ENCODE results near the gene ATP5MC2.

The ATP5MC2 gene

GRCh38 chr12:53677016-53677799 is 1.3 kb upstream of the ATP5MC2 start:
- H3K4me2 ChIP-seq = peak overlapping the region; percentile 91
- H3K4me3 ChIP-seq = peak overlapping the region; percentile 76
- TF ChIP-seq Cebpa-rat (IDR thresholded peaks at IDR 0.05) = no peak

GRCh38 chr12:53676656-53677015 is 753 bp upstream of the ATP5MC2 start:
- H3K9me3 ChIP-seq = no peaks in the 10 kb centered on the region
- H3K4me3 ChIP-seq = peak overlapping the region; percentile 76
- H3K4me1 ChIP-seq = peaks cover 28% of the 10 kb centered on the region
- no peak for TF ChIP-seq Cebpa-rat (IDR thresholded peaks at IDR 0.05)
- H4K20me1 ChIP-seq = no peaks in the 10 kb centered on the region
- H3K27me3 ChIP-seq = peaks cover 36% of the 10 kb centered on the region
- peaks cover 30% of the 10 kb centered on the region for H3K36me3 ChIP-seq
- peak overlapping the region; percentile 91 for H3K4me2 ChIP-seq
- H3K9ac ChIP-seq = peak overlapping the region; percentile 66; the same call in 1 of the 2 replicates
- peak overlapping the region; percentile 55 for H3K27ac ChIP-seq

More at GRCh38 chr12:53677016-53677799, 1.3 kb upstream of the ATP5MC2 start:
- H3K27me3 ChIP-seq = peaks cover 36% of the 10 kb centered on the region
- no peaks in the 10 kb centered on the region for H3K9me3 ChIP-seq
- H3K9ac ChIP-seq = peak overlapping the region; percentile 66; the same call in 1 of the 2 replicates
- no peaks in the 10 kb centered on the region for H4K20me1 ChIP-seq
- no peak overlapping the region for H3K27ac ChIP-seq
- H3K36me3 ChIP-seq = peaks cover 24% of the 10 kb centered on the region
- H3K4me1 ChIP-seq = peaks cover 26% of the 10 kb centered on the region

- Histone ChIP-seq H3K4me2 (peak overlapping the region; percentile 94), H3K27ac (peak overlapping the region; percentile 91), H3K4me3 (peak overlapping the region; percentile 76), H3K36me3 (peaks cover 45% of the 10 kb centered on the region), H3K27me3 (peaks cover 36% of the 10 kb centered on the region), H4K20me1 (peaks cover 8% of the 10 kb centered on the region), H3K9ac (peak overlapping the region; percentile 81), H3K9me3 (no peaks in the 10 kb centered on the region), H3K4me1 (peaks cover 28% of the 10 kb centered on the region)
- TF ChIP-seq Cebpa-rat (IDR thresholded peaks at IDR 0.05) = no peak
Observed at GRCh38 chr12:53674977-53675700, 744 bp downstream of the ATP5MC2 start.

GRCh38 chr12:53670971-53671370 is 4.9 kb downstream of the ATP5MC2 start:
- H4K20me1 ChIP-seq = peaks cover 35% of the 10 kb centered on the region
- peaks cover 85% of the 10 kb centered on the region for H3K36me3 ChIP-seq
- no peak overlapping the region for H3K27ac ChIP-seq
- no peak overlapping the region for H3K4me3 ChIP-seq
- no peaks in the 10 kb centered on the region for H3K27me3 ChIP-seq
- H3K9ac ChIP-seq = no peak overlapping the region
- no peaks in the 10 kb centered on the region for H3K9me3 ChIP-seq
- TF ChIP-seq Cebpa-rat (IDR thresholded peaks at IDR 0.05) = no peak
- H3K4me1 ChIP-seq = peaks cover 15% of the 10 kb centered on the region
- no peak overlapping the region for H3K4me2 ChIP-seq

- Histone ChIP-seq H3K27ac (no peak overlapping the region), H3K9me3 (no peaks in the 10 kb centered on the region), H3K4me1 (peaks cover 14% of the 10 kb centered on the region), H3K4me3 (no peak overlapping the region), H3K27me3 (no peaks in the 10 kb centered on the region), H3K36me3 (peaks cover 91% of the 10 kb centered on the region), H3K4me2 (no peak overlapping the region), H3K9ac (no peak overlapping the region), H4K20me1 (peaks cover 41% of the 10 kb centered on the region)
- TF ChIP-seq Cebpa-rat (IDR thresholded peaks at IDR 0.05) = no peak
Observed at GRCh38 chr12:53670308-53670707, 5.6 kb downstream of the ATP5MC2 start.

- Histone ChIP-seq H3K9me3 (no peaks in the 10 kb centered on the region), H3K27me3 (no peaks in the 10 kb centered on the region), H3K4me1 (0 out of 2 replicates have a peak, but pooled peaks cover under 1% of the 10 kb centered on the region), H3K27ac (no peak overlapping the region), H3K9ac (no peak overlapping the region), H4K20me1 (peaks cover 41% of the 10 kb centered on the region), H3K4me2 (no peak overlapping the region), H3K36me3 (peaks cover 98% of the 10 kb centered on the region), H3K4me3 (no peak overlapping the region)
- no peak for TF ChIP-seq Cebpa-rat (IDR thresholded peaks at IDR 0.05)
Observed at GRCh38 chr12:53667080-53667479, 8.8 kb downstream of the ATP5MC2 start.

- Histone ChIP-seq H3K4me2 (no peak overlapping the region), H3K4me3 (no peak overlapping the region), H3K4me1 (peaks cover 7% of the 10 kb centered on the region), H3K9ac (no peak overlapping the region), H3K27ac (no peak overlapping the region), H4K20me1 (peaks cover 32% of the 10 kb centered on the region), H3K36me3 (peaks cover 89% of the 10 kb centered on the region), H3K9me3 (no peaks in the 10 kb centered on the region), H3K27me3 (no peaks in the 10 kb centered on the region)
- TF ChIP-seq Cebpa-rat (IDR thresholded peaks at IDR 0.05) = no peak
Observed at GRCh38 chr12:53664936-53665335, 10.9 kb downstream of the ATP5MC2 start.

- peaks cover 82% of the 10 kb centered on the region for H3K36me3 ChIP-seq
Observed at GRCh38 chr12:53664191-53664590, 11.7 kb downstream of the ATP5MC2 start.

GRCh38 chr12:53660041-53660440 is 15.8 kb downstream of the ATP5MC2 start:
- no peak for TF ChIP-seq Cebpa-rat (IDR thresholded peaks at IDR 0.05)
- H3K4me1 ChIP-seq = peaks cover 18% of the 10 kb centered on the region
- no peaks in the 10 kb centered on the region; the same call in 1 of the 2 replicates for H4K20me1 ChIP-seq
- no peaks in the 10 kb centered on the region for H3K9me3 ChIP-seq
- H3K4me2 ChIP-seq = peak overlapping the region; percentile 45
- H3K27ac ChIP-seq = no peak overlapping the region
- H3K27me3 ChIP-seq = no peaks in the 10 kb centered on the region
- no peak overlapping the region; the same call in 1 of the 2 replicates for H3K9ac ChIP-seq
- H3K36me3 ChIP-seq = peaks cover 42% of the 10 kb centered on the region
- H3K4me3 ChIP-seq = no peak overlapping the region

More at GRCh38 chr12:53664191-53664590, 11.7 kb downstream of the ATP5MC2 start:
- no peak overlapping the region for H3K4me2 ChIP-seq
- no peak overlapping the region for H3K4me3 ChIP-seq
- no peak overlapping the region for H3K27ac ChIP-seq
- peaks cover 24% of the 10 kb centered on the region; the same call in 1 of the 2 replicates for H4K20me1 ChIP-seq
- TF ChIP-seq Cebpa-rat (IDR thresholded peaks at IDR 0.05) = no peak
- peaks cover 14% of the 10 kb centered on the region for H3K4me1 ChIP-seq
- no peaks in the 10 kb centered on the region for H3K9me3 ChIP-seq
- no peaks in the 10 kb centered on the region for H3K27me3 ChIP-seq
- no peak overlapping the region for H3K9ac ChIP-seq

- 0 out of 2 replicates have a peak overlapping the region, but pooled peaks have one; percentile 3 for H3K27ac ChIP-seq
- TF ChIP-seq Cebpa-rat (IDR thresholded peaks at IDR 0.05) = no peak
- H3K4me2 ChIP-seq = peak overlapping the region; percentile 45
Observed at GRCh38 chr12:53659571-53659981, 16.3 kb downstream of the ATP5MC2 start.

More at GRCh38 chr12:53659571-53659981, 16.3 kb downstream of the ATP5MC2 start:
- H3K4me3 ChIP-seq = no peak overlapping the region
- H3K9ac ChIP-seq = no peak overlapping the region
- peaks cover 18% of the 10 kb centered on the region for H3K4me1 ChIP-seq
- no peaks in the 10 kb centered on the region for H3K9me3 ChIP-seq
- peaks cover 37% of the 10 kb centered on the region for H3K36me3 ChIP-seq
- H4K20me1 ChIP-seq = no peaks in the 10 kb centered on the region; the same call in 1 of the 2 replicates
- H3K27me3 ChIP-seq = no peaks in the 10 kb centered on the region

Measured in BLaER1 (cell line).